SK-N-SH (cell line): ENCODE measurements around the gene PCDHGB6.

Source experiments
- CHD2 ChIP-seq: fragments of 150-350 bp; IDR thresholded peaks from 2 replicates; pipeline ENCODE4 v1.6.1; 2018; ENCODE audit warnings: low read length; ENCODE audit not compliant: partially characterized antibody
- TEAD4 ChIP-seq: IDR thresholded peaks from 2 replicates; pipeline ENCODE4 v1.4.0; 2012; ENCODE audit warnings: mild to moderate bottlenecking, borderline replicate concordance; ENCODE audit not compliant: insufficient read depth
- TF ChIP-seq, protein P1 (sequence below): IDR thresholded peaks from 2 replicates; pipeline ENCODE4 v1.4.0; 2012; ENCODE audit warnings: low read depth
- TF ChIP-seq, protein P2 (sequence below): fragments of 150-350 bp; IDR thresholded peaks from 2 replicates; pipeline ENCODE4 v1.6.1; 2017; ENCODE audit warnings: antibody characterized with exemption, low read length, low read depth, borderline replicate concordance
- TF ChIP-seq, protein P3 (sequence below): fragments of 200-600 bp; sonication (generic); IDR thresholded peaks from 2 replicates; pipeline ENCODE4 v1.6.1; 2017; ENCODE audit warnings: antibody characterized with exemption, mild to moderate bottlenecking, moderate library complexity

DNA sequence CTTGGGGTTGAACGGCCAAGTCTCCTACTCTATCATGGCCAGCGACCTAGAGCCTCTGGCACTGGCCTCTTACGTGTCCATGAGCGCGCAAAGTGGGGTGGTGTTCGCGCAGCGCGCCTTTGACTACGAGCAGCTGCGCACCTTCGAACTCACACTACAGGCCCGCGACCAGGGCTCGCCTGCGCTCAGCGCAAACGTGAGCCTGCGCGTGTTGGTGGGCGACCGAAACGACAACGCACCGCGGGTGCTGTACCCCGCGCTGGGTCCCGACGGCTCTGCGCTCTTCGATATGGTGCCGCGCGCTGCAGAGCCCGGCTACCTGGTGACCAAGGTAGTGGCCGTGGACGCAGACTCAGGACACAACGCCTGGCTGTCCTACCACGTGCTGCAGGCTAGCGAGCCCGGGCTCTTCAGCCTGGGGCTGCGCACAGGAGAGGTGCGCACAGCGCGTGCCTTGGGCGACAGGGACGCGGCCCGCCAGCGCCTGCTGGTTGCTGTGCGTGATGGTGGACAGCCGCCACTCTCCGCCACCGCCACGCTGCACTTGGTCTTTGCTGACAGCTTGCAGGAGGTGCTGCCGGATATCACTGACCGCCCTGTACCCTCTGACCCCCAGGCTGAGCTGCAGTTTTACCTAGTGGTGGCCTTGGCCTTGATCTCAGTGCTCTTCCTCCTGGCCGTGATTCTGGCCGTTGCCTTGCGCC is 8.1 kb upstream of the PCDHGB6 start:
- TF ChIP-seq, protein P1, sequence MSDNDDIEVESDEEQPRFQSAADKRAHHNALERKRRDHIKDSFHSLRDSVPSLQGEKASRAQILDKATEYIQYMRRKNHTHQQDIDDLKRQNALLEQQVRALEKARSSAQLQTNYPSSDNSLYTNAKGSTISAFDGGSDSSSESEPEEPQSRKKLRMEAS, result no peak
- TF ChIP-seq, protein P2, sequence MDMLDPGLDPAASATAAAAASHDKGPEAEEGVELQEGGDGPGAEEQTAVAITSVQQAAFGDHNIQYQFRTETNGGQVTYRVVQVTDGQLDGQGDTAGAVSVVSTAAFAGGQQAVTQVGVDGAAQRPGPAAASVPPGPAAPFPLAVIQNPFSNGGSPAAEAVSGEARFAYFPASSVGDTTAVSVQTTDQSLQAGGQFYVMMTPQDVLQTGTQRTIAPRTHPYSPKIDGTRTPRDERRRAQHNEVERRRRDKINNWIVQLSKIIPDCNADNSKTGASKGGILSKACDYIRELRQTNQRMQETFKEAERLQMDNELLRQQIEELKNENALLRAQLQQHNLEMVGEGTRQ, result no peak
- TF ChIP-seq, protein P3, sequence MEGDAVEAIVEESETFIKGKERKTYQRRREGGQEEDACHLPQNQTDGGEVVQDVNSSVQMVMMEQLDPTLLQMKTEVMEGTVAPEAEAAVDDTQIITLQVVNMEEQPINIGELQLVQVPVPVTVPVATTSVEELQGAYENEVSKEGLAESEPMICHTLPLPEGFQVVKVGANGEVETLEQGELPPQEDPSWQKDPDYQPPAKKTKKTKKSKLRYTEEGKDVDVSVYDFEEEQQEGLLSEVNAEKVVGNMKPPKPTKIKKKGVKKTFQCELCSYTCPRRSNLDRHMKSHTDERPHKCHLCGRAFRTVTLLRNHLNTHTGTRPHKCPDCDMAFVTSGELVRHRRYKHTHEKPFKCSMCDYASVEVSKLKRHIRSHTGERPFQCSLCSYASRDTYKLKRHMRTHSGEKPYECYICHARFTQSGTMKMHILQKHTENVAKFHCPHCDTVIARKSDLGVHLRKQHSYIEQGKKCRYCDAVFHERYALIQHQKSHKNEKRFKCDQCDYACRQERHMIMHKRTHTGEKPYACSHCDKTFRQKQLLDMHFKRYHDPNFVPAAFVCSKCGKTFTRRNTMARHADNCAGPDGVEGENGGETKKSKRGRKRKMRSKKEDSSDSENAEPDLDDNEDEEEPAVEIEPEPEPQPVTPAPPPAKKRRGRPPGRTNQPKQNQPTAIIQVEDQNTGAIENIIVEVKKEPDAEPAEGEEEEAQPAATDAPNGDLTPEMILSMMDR, result no peak
- TF ChIP-seq TEAD4, result no peak
- no peak for TF ChIP-seq CHD2
